Omental fat pad (tissue), 4 donors: ENCODE results near the gene PDS5A. TPM values are rescaled to one million over a fixed set of nuclear protein-coding genes. Genes with fewer than 3 reads are reported as not detected.
"Not testable (repeated sequence)": the region's sequence is repeated elsewhere in the genome, so short reads cannot be mapped to it uniquely, and the experiment has no call there.

ENCODE experiments used
- ATAC-seq: fragments of 150-250 bp; one replicate; pipeline ENCODE4 v1.9.1; 2016; ENCODE audit warnings: mild to moderate bottlenecking, moderate library complexity; ENCODE audit not compliant: low FRiP score
- DNase-seq: peaks from one replicate; pipeline ENCODE4 v3.0.0-alpha.2; 2019; ENCODE audit warnings: low spot score
- CTCF ChIP-seq, 3 donors: fragments of 450-650 bp; IDR thresholded peaks; one replicate each; pipeline ENCODE4 v1.5.1; 2016 to 2017; ENCODE audit warnings: antibody characterized with exemption in 3 of 3, mild to moderate bottlenecking in 3 of 3, moderate library complexity in 2 of 3
- total RNA-seq, 4 donors: library from RNA; depleted of rRNA; stranded (reverse); fragments of >200 nt; gene quantifications; one replicate each; pipeline ENCODE4 v1.1.0, GENCODE V29; 2016

The PDS5A gene
- total RNA-seq, 4 donors from 2014 or later = 60.0 to 86.9 (median 75.1) TPM

GRCh38 chr4:39961311-39961877, 16.3 kb downstream of the PDS5A start:
- ATAC-seq (no peak), DNase-seq (no peak)
- TF ChIP-seq CTCF (IDR thresholded peaks at IDR 0.05) = no peak

DNA sequence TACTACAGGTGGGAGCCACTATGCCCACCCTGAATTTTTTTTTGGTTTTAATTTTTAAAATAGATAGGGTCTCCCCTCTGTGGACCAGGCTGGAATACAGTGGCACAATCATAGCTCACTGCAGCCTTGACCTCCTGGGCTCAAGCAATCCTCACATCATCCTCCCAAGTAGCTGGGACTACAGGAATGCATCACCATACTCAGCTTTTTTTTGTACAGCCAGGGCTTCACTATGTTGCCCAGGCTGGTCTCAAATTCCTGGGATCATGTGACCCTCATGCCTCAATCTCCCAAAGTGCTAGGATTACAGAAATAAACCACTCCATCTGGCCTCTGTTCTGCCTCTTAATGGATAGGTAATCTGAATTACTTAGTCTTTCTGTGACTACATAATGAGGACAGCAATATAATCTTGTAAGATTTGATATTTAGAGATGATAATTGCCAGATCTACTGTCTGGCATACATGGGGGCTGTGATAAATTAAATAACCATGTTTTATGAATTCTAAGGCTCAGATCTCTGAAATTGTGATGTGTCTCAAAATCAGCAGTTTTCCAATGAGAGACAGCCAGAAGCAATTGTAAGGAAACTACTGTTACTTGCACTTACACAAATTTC, 26.7 kb downstream of the PDS5A start:
- DNase-seq = no peak
- no peak for ATAC-seq
- no peak for TF ChIP-seq CTCF (IDR thresholded peaks at IDR 0.05)

GRCh38 chr4:39947963-39948362, 29.7 kb downstream of the PDS5A start:
- ATAC-seq (no peak), DNase-seq (no peak)
- TF ChIP-seq CTCF (IDR thresholded peaks at IDR 0.05) = no peak

DNA sequence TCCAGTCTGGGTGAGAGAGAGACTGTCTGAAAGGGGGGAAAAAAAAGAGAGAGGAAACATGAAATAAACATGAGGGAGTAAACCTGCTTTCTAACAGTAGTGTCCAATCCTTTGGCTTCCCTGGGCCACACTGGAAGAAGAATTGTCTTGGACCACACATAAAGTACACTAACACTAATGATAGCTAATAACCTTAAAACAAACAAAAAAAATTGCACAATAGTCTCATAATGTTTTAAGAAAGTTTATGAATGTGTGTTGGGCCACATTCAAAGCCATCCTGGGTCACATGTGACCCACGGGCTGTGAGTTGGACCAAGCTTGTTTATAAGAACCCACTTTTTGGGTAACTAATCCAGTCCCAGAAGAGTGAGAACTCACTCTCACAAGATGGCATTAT, 30.3 kb downstream of the PDS5A start:
- ATAC-seq = no peak
- no peak for TF ChIP-seq CTCF (IDR thresholded peaks at IDR 0.05)
- no peak for DNase-seq

GRCh38 chr4:39944245-39944644, 33.5 kb downstream of the PDS5A start:
- DNase-seq, ATAC-seq: not testable (repeated sequence)

DNA sequence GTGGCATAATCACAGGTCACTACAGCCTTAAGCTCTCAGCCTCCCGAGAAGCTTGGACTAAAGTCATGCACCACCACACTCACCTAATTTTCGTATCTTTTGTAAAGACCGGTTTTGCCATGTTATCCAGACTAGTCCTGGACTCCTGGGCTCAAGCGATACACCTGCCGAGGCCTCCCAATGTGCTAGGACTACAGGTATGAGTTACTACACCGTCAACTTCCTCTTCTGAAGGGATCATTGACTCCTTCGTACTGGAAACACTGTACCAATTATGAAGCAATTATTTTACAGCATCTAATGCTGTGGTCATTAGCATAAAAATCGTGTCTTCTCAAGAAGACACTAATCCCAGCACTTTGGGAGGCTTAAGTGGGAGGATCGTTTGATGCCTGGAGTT, 35.2 kb downstream of the PDS5A start:
- ATAC-seq (no peak), DNase-seq (no peak)
- no peak for TF ChIP-seq CTCF (IDR thresholded peaks at IDR 0.05)

DNA sequence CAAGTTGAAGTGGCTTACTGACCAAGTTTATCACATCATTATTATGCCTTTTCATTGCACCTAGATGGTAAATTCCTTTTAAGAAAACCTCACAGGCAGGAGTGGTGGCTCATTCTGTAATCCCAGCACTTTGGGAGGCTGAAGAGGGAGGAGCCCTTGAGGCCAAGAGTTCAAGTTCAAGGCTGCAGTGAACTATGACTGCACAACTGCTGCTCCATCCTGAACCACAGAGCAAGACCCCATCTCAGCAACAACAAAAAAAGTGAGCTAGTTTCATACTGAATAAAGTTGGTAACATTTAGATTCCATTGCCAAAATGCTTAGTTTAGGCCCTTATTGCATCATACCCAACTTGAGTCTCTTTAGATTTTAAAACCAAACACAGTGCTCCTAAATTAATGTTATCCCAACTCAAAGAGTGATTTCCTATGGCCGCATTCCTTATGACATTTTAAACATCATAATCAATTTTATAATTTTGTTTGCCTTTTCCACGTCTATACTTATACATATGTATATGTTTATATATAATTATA, 36.0 kb downstream of the PDS5A start:
- ATAC-seq = no peak
- DNase-seq = no peak
- TF ChIP-seq CTCF (IDR thresholded peaks at IDR 0.05) = no peak
